Progenitor cell of endocrine pancreas (in vitro differentiated cells): ENCODE data around the gene RPLP2. TPM values are rescaled to one million over a fixed set of nuclear protein-coding genes. Genes with fewer than 3 reads are reported as not detected.

Source experiments
- DNase-seq: peaks from one replicate; pipeline ENCODE4 v3.0.0; 2021; ENCODE audit warnings: low spot score; ENCODE audit not compliant: unreplicated experiment
- H3K27ac Mint-ChIP-seq: 2 replicates; pipeline ENCODE4 v1.8.0; 2021; ENCODE audit warnings: mild to moderate bottlenecking, moderate library complexity, mixed read lengths
- H3K27me3 Mint-ChIP-seq: 2 replicates; pipeline ENCODE4 v1.8.0; 2021; ENCODE audit warnings: mixed read lengths
- H3K36me3 Mint-ChIP-seq: 2 replicates; pipeline ENCODE4 v1.8.0; 2022; ENCODE audit warnings: mixed read lengths; ENCODE audit not compliant: insufficient read depth
- H3K4me1 Mint-ChIP-seq: 2 replicates; pipeline ENCODE4 v1.8.0; 2021; ENCODE audit warnings: low read depth, mixed read lengths
- H3K4me3 Mint-ChIP-seq: 2 replicates; pipeline ENCODE4 v1.8.0; 2021; ENCODE audit warnings: low read depth, mild to moderate bottlenecking, moderate library complexity, mixed read lengths
- H3K9me3 Mint-ChIP-seq: 2 replicates; pipeline ENCODE4 v1.8.0; 2021; ENCODE audit warnings: low read depth, mixed read lengths
- CTCF ChIP-seq: fragments of 200-600 bp; sonication (generic); IDR thresholded peaks from one replicate; pipeline ENCODE4 v1.5.0; 2021; ENCODE audit warnings: antibody characterized with exemption, mild to moderate bottlenecking; ENCODE audit not compliant: unreplicated experiment
- total RNA-seq: library from RNA; stranded (reverse); gene quantifications from 2 replicates; pipeline ENCODE4 v1.2.1, GENCODE V29; 2021

The RPLP2 gene
- total RNA-seq, 1 donor from 2014 or later, result 1,463 TPM

- Mint-ChIP-seq H3K9me3 (no peaks in the 10 kb centered on the region), H3K4me3 (peak overlapping the region; percentile 69), H3K4me1 (peaks cover 6% of the 10 kb centered on the region), H3K36me3 (no peaks in the 10 kb centered on the region), H3K27ac (no peak overlapping the region), H3K27me3 (peaks cover 11% of the 10 kb centered on the region)
- DNase-seq, result peak; percentile 60
- TF ChIP-seq CTCF, result no peak
Measured at GRCh38 chr11:849104-849824, 39.5 kb downstream of the RPLP2 start.

GRCh38 chr11:849951-850774 lies 40.4 kb downstream of the RPLP2 start:
- Mint-ChIP-seq H3K4me1 (no peaks in the 10 kb centered on the region), H3K36me3 (no peaks in the 10 kb centered on the region), H3K4me3 (peak overlapping the region; percentile 67), H3K9me3 (no peaks in the 10 kb centered on the region), H3K27me3 (peaks cover 11% of the 10 kb centered on the region), H3K27ac (no peak overlapping the region)
- no peak for TF ChIP-seq CTCF
- no peak for DNase-seq

- Mint-ChIP-seq H3K4me1 (no peaks in the 10 kb centered on the region), H3K9me3 (no peaks in the 10 kb centered on the region), H3K4me3 (peak overlapping the region; percentile 48), H3K27me3 (peaks cover 11% of the 10 kb centered on the region), H3K36me3 (no peaks in the 10 kb centered on the region), H3K27ac (no peak overlapping the region)
- TF ChIP-seq CTCF, result peak; percentile 17
- DNase-seq, result no peak
Measured at GRCh38 chr11:850775-851763, 41.3 kb downstream of the RPLP2 start.

- Mint-ChIP-seq H3K27me3 (peaks cover 9% of the 10 kb centered on the region), H3K4me3 (no peak overlapping the region), H3K36me3 (no peaks in the 10 kb centered on the region), H3K4me1 (no peaks in the 10 kb centered on the region), H3K9me3 (no peaks in the 10 kb centered on the region), H3K27ac (no peak overlapping the region)
- DNase-seq, result no peak
- no peak for TF ChIP-seq CTCF
Measured at GRCh38 chr11:852762-853161, 43.0 kb downstream of the RPLP2 start.
